HuH-7.5 (cell line): ENCODE measurements around the gene DVL2.
A peak's percentile ranks its signal among the peaks of the same experiment; 100 is the strongest.

Experiments used
- DNase-seq: peaks from one replicate; pipeline ENCODE4 v3.0.0; 2011; ENCODE audit warnings: low spot score

The DVL2 gene

GRCh38 chr17:7237761-7238419 is 3.6 kb upstream of the DVL2 start:
- peak; percentile 78 for DNase-seq

GRCh38 chr17:7237266-7237760 is 3.0 kb upstream of the DVL2 start:
- DNase-seq: no peak

GRCh38 chr17:7236808-7237207 is 2.5 kb upstream of the DVL2 start:
- DNase-seq: no peak

GRCh38 chr17:7235693-7236665 is 1.7 kb upstream of the DVL2 start:
- no peak for DNase-seq

GRCh38 chr17:7233701-7234082 is 625 bp downstream of the DVL2 start:
- DNase-seq: no peak

- DNase-seq: no peak
Measured at GRCh38 chr17:7232114-7232513, 2.2 kb downstream of the DVL2 start.

- no peak for DNase-seq
Measured at GRCh38 chr17:7229504-7229903, 4.8 kb downstream of the DVL2 start.

GRCh38 chr17:7228920-7229319 is 5.4 kb downstream of the DVL2 start:
- DNase-seq: no peak

- no peak for DNase-seq
Measured at GRCh38 chr17:7226721-7227710, 7.3 kb downstream of the DVL2 start.

- no peak for DNase-seq
Measured at GRCh38 chr17:7225711-7226331, 8.5 kb downstream of the DVL2 start.

- no peak for DNase-seq
Measured at GRCh38 chr17:7224661-7225111, 9.6 kb downstream of the DVL2 start.

- no peak for DNase-seq
Measured at GRCh38 chr17:7224110-7224509, 10.2 kb downstream of the DVL2 start.

- DNase-seq: no peak
Measured at GRCh38 chr17:7223375-7223774, 10.9 kb downstream of the DVL2 start.

- no peak for DNase-seq
Measured at GRCh38 chr17:7222972-7223292, 11.4 kb downstream of the DVL2 start.

- no peak for DNase-seq
Measured at GRCh38 chr17:7222093-7222971, 12.0 kb downstream of the DVL2 start.

GRCh38 chr17:7221278-7222092 is 12.8 kb downstream of the DVL2 start:
- DNase-seq: no peak

- no peak for DNase-seq
Measured at GRCh38 chr17:7220593-7221277, 13.6 kb downstream of the DVL2 start.

- peak; percentile 94 for DNase-seq
Measured at GRCh38 chr17:7219812-7220592, 14.3 kb downstream of the DVL2 start, which contains the start of the genes ACADVL and DLG4. Gene ACADVL (plus strand): TSS chr17:7219938. CDS start chr17:7219985, 47 bp downstream. Gene DLG4 (minus strand): TSS chr17:7219836.
